GM15510 (cell line): Measurements from ENCODE around the gene LGALS9.

Experiments used
- POLR2A ChIP-seq: IDR thresholded peaks from 3 replicates; pipeline ENCODE4 v1.6.1; 2011; ENCODE audit warnings: borderline replicate concordance; ENCODE audit not compliant: insufficient read length; ENCODE audit errors: extremely low read depth

The LGALS9 gene

GRCh38 chr17:27598337-27599050 lies 32.5 kb upstream of the LGALS9 start:
- TF ChIP-seq POLR2A = no peak

GRCh38 chr17:27600471-27600870 lies 30.5 kb upstream of the LGALS9 start:
- TF ChIP-seq POLR2A = no peak

- no peak for TF ChIP-seq POLR2A
Measured at GRCh38 chr17:27601069-27601974, 29.7 kb upstream of the LGALS9 start.

GRCh38 chr17:27601975-27602302 lies 29.0 kb upstream of the LGALS9 start:
- TF ChIP-seq POLR2A = no peak

GRCh38 chr17:27602721-27603420 lies 28.1 kb upstream of the LGALS9 start:
- no peak for TF ChIP-seq POLR2A

- no peak for TF ChIP-seq POLR2A
Measured at GRCh38 chr17:27603421-27603770, 27.6 kb upstream of the LGALS9 start.

- TF ChIP-seq POLR2A = no peak
Measured at GRCh38 chr17:27603880-27604794, 26.9 kb upstream of the LGALS9 start.

- TF ChIP-seq POLR2A = no peak
Measured at GRCh38 chr17:27605409-27605808, 25.6 kb upstream of the LGALS9 start.

- TF ChIP-seq POLR2A = no peak
Measured at GRCh38 chr17:27607521-27608091, 23.4 kb upstream of the LGALS9 start.

- TF ChIP-seq POLR2A = no peak
Measured at GRCh38 chr17:27608328-27609230, 22.4 kb upstream of the LGALS9 start.

- TF ChIP-seq POLR2A = no peak
Measured at GRCh38 chr17:27609611-27610303, 21.2 kb upstream of the LGALS9 start.

GRCh38 chr17:27610304-27610677 lies 20.7 kb upstream of the LGALS9 start:
- no peak for TF ChIP-seq POLR2A
